Measurements from ENCODE around the gene HDAC4. TPM values are rescaled to one million over a fixed set of nuclear protein-coding genes. Genes with fewer than 3 reads are reported as not detected.

HDAC4 gene
- total and polyA plus RNA-seq, 7 donors = 7.9 to 329 (median 129) TPM

GRCh38 chr2:239443666-239444567 is 43.1 kb upstream of the HDAC4 start:
- 75 to 85% (median 78%) methylated on average over 14 of the region's 14 CpGs for WGBS, 3 donors
- H3K27me3 ChIP-seq (ENCODE audit: insufficient read depth in 3 of 3, low read length in 2 of 3) = peaks cover 0 to 16% (median 3%) of the 10 kb centered on the region in 3 donors

GRCh38 chr2:239443102-239443620 is 42.3 kb upstream of the HDAC4 start:
- Histone ChIP-seq H3K27me3 (ENCODE audit: insufficient read depth in 3 of 3, low read length in 2 of 3) (peaks cover 0 to 16% (median 3%) of the 10 kb centered on the region in 3 donors), H3K27ac (no peak overlapping the region), H3K4me1 (no peaks in the 10 kb centered on the region), H3K36me3 (ENCODE audit: insufficient read depth in 1 of 2, low read depth in 1 of 2) (no peaks in the 10 kb centered on the region), H3K9me3 (no peaks in the 10 kb centered on the region), H3K4me3 (no peak overlapping the region)
- TF ChIP-seq CTCF (IDR thresholded peaks at IDR 0.05) = no peak
- DNase-seq (no peak), ATAC-seq (no peak)
- 95 to 99% (median 97%) methylated on average over 8 of the region's 8 CpGs for WGBS, 3 donors
- intact Hi-C loops (cut with DNase I) = no loop called here

More at GRCh38 chr2:239443666-239444567, 43.1 kb upstream of the HDAC4 start:
- no peak for TF ChIP-seq CTCF (IDR thresholded peaks at IDR 0.05)
- no peaks in the 10 kb centered on the region for H3K9me3 ChIP-seq
- H3K4me3 ChIP-seq = no peak overlapping the region
- DNase-seq (no peak), ATAC-seq (peak; percentile 73 to 91 (median 81))
- H3K36me3 ChIP-seq (ENCODE audit: insufficient read depth in 1 of 2, low read depth in 1 of 2) = no peaks in the 10 kb centered on the region
- no peak overlapping the region for H3K27ac ChIP-seq
- no peaks in the 10 kb centered on the region for H3K4me1 ChIP-seq
- intact Hi-C loops (cut with DNase I) = no loop called here

GRCh38 chr2:239442192-239442591 is 41.4 kb upstream of the HDAC4 start:
- no peak for TF ChIP-seq CTCF (IDR thresholded peaks at IDR 0.05)
- DNase-seq = no peak
- peaks cover 0 to 16% (median 3%) of the 10 kb centered on the region in 3 donors for H3K27me3 ChIP-seq (ENCODE audit: insufficient read depth in 3 of 3, low read length in 2 of 3)

GRCh38 chr2:239441261-239442078 is 40.6 kb upstream of the HDAC4 start:
- intact Hi-C loops (cut with DNase I) = no loop called here
- DNase-seq (no peak), ATAC-seq (no peak)
- Histone ChIP-seq H3K4me1 (no peaks in the 10 kb centered on the region), H3K9me3 (no peaks in the 10 kb centered on the region), H3K36me3 (ENCODE audit: insufficient read depth in 1 of 2, low read depth in 1 of 2) (no peaks in the 10 kb centered on the region), H3K27ac (no peak overlapping the region), H3K27me3 (ENCODE audit: insufficient read depth in 3 of 3, low read length in 2 of 3) (peaks cover 0 to 16% (median 3%) of the 10 kb centered on the region in 3 donors), H3K4me3 (no peak overlapping the region)
- no peak for TF ChIP-seq CTCF (IDR thresholded peaks at IDR 0.05)
- 52 to 64% (median 58%) methylated on average over 19 of the region's 19 CpGs for WGBS, 3 donors

More at GRCh38 chr2:239442192-239442591, 41.4 kb upstream of the HDAC4 start:
- H3K4me1 ChIP-seq = no peaks in the 10 kb centered on the region
- WGBS, 3 donors = 94 to 95% (median 94%) methylated on average over 7 of the region's 7 CpGs
- no peak overlapping the region for H3K27ac ChIP-seq
- intact Hi-C loops (cut with DNase I) = no loop called here
- H3K4me3 ChIP-seq = no peak overlapping the region
- no peak for ATAC-seq
- H3K36me3 ChIP-seq (ENCODE audit: insufficient read depth in 1 of 2, low read depth in 1 of 2) = no peaks in the 10 kb centered on the region
- no peaks in the 10 kb centered on the region for H3K9me3 ChIP-seq

Data from psoas muscle (tissue), 8 donors.